Hepatocyte (in vitro differentiated cells): Measurements from ENCODE around the gene ZFYVE28. TPM values are rescaled to one million over a fixed set of nuclear protein-coding genes. Genes with fewer than 3 reads are reported as not detected.

Source experiments
- DNase-seq: peaks from one replicate; pipeline ENCODE4 v3.0.0-alpha.2; 2016; ENCODE audit warnings: low spot score
- H2AFZ ChIP-seq: fragments of 200-600 bp; sonication (generic); 2 replicates; pipeline ENCODE4 v1.6.0; 2016; ENCODE audit warnings: antibody characterized with exemption, mild to moderate bottlenecking
- H3K27ac ChIP-seq: fragments of 200-600 bp; sonication (generic); 2 replicates; pipeline ENCODE4 v1.5.1; 2016; ENCODE audit warnings: mild to moderate bottlenecking
- H3K27me3 ChIP-seq: fragments of 200-600 bp; sonication (generic); 2 replicates; pipeline ENCODE4 v1.6.1; 2016
- H3K36me3 ChIP-seq: fragments of 200-600 bp; sonication (generic); replicated peaks from 2 replicates; pipeline ENCODE4 v1.5.1; 2016; ENCODE audit warnings: low read depth; ENCODE audit not compliant: insufficient read depth
- H3K4me1 ChIP-seq: fragments of 200-600 bp; sonication (generic); 2 replicates; pipeline ENCODE4 v1.5.1; 2016; ENCODE audit warnings: mild to moderate bottlenecking, moderate library complexity; ENCODE audit not compliant: insufficient read depth
- H3K4me2 ChIP-seq: fragments of 200-600 bp; sonication (generic); 2 replicates; pipeline ENCODE4 v1.6.0; 2016
- H3K4me3 ChIP-seq: fragments of 200-600 bp; sonication (generic); 2 replicates; pipeline ENCODE4 v1.5.1; 2016; ENCODE audit warnings: mild to moderate bottlenecking
- H3K79me2 ChIP-seq: fragments of 200-600 bp; sonication (generic); 2 replicates; pipeline ENCODE4 v1.6.0; 2017; ENCODE audit warnings: mild to moderate bottlenecking
- H3K9me2 ChIP-seq: fragments of 200-600 bp; sonication (generic); replicated peaks from 2 replicates; pipeline ENCODE4 v1.6.0; 2017; ENCODE audit warnings: mild to moderate bottlenecking; ENCODE audit not compliant: insufficient read depth
- H3K9me3 ChIP-seq: fragments of 200-600 bp; sonication (generic); 2 replicates; pipeline ENCODE4 v1.5.1; 2016; ENCODE audit warnings: low read depth, mild to moderate bottlenecking
- H4K20me1 ChIP-seq: fragments of 200-600 bp; sonication (generic); 2 replicates; pipeline ENCODE4 v1.6.0; 2016; ENCODE audit warnings: mild to moderate bottlenecking; ENCODE audit not compliant: insufficient read depth, poor library complexity, severe bottlenecking
- CTCF ChIP-seq: fragments of 200-600 bp; sonication (generic); IDR thresholded peaks from 2 replicates; pipeline ENCODE4 v1.5.1; 2016; ENCODE audit warnings: antibody characterized with exemption, mild to moderate bottlenecking; ENCODE audit not compliant: poor library complexity
- EZH2 ChIP-seq: fragments of 200-600 bp; sonication (generic); IDR thresholded peaks from 2 replicates; pipeline ENCODE4 v1.6.1; 2016; ENCODE audit warnings: antibody characterized with exemption, mild to moderate bottlenecking, borderline replicate concordance
- EZH2phosphoT487 ChIP-seq: fragments of 200-600 bp; sonication (generic); IDR thresholded peaks from one replicate; pipeline ENCODE4 v1.6.1; 2018; ENCODE audit warnings: antibody characterized with exemption, mild to moderate bottlenecking, low read depth, moderate library complexity; ENCODE audit not compliant: unreplicated experiment, severe bottlenecking
- WGBS: methylation state at CpG from one replicate; pipeline ENCODE4 v1.1.6; 2016; ENCODE audit warnings: low lambda C conversion rate; ENCODE audit errors: missing lambda C conversion rate; 5-methylcytosine and 5-hydroxymethylcytosine counted together
- polyA plus RNA-seq: library from polyadenylated mRNA; unstranded; fragments of >200 nt; fragmentation: Nextera tagmentation; extraction: Ambion mirVana; gene quantifications from 2 replicates; pipeline ENCODE4 v1.2.1, GENCODE V29; 2016
- total RNA-seq: library from RNA; depleted of rRNA; stranded (reverse); fragments of >200 nt; gene quantifications from 2 replicates; pipeline ENCODE4 v1.2.3, GENCODE V29; 2014

Gene ZFYVE28
- total and polyA plus RNA-seq, 2 experiments from 2014 or later: 2.2 to 3.4 TPM

GRCh38 chr4:2451036-2451520 lies 32.6 kb upstream of the ZFYVE28 start:
- no peak for DNase-seq
- Histone ChIP-seq H2AFZ (no peak overlapping the region), H3K27ac (no peak overlapping the region), H3K4me3 (no peak overlapping the region), H3K36me3 (no peaks in the 10 kb centered on the region), H4K20me1 (no peaks in the 10 kb centered on the region), H3K4me1 (no peaks in the 10 kb centered on the region), H3K27me3 (no peaks in the 10 kb centered on the region), H3K4me2 (no peak overlapping the region), H3K9me3 (no peaks in the 10 kb centered on the region), H3K9me2 (no peaks in the 10 kb centered on the region), H3K79me2 (no peaks in the 10 kb centered on the region)
- no peak for TF ChIP-seq EZH2phosphoT487
- TF ChIP-seq CTCF: no peak
- TF ChIP-seq EZH2: no peak
- WGBS: 88% methylated on average over 10 of the region's 10 CpGs

GRCh38 chr4:2450394-2451035 lies 32.1 kb upstream of the ZFYVE28 start:
- Histone ChIP-seq H3K79me2 (no peaks in the 10 kb centered on the region), H4K20me1 (no peaks in the 10 kb centered on the region), H3K9me3 (no peaks in the 10 kb centered on the region), H3K27ac (no peak overlapping the region), H3K4me3 (no peak overlapping the region), H3K27me3 (no peaks in the 10 kb centered on the region), H2AFZ (no peak overlapping the region), H3K4me2 (no peak overlapping the region), H3K9me2 (no peaks in the 10 kb centered on the region), H3K4me1 (no peaks in the 10 kb centered on the region), H3K36me3 (no peaks in the 10 kb centered on the region)
- 90% methylated on average over 16 of the region's 16 CpGs for WGBS
- no peak for TF ChIP-seq CTCF
- TF ChIP-seq EZH2: no peak
- TF ChIP-seq EZH2phosphoT487: no peak
- no peak for DNase-seq

GRCh38 chr4:2449511-2450392 lies 31.3 kb upstream of the ZFYVE28 start:
- no peak overlapping the region for H2AFZ ChIP-seq
- no peak overlapping the region for H3K27ac ChIP-seq
- DNase-seq: no peak
- H3K9me3 ChIP-seq: no peaks in the 10 kb centered on the region
- no peaks in the 10 kb centered on the region for H3K9me2 ChIP-seq
- no peaks in the 10 kb centered on the region for H3K79me2 ChIP-seq
- no peak overlapping the region for H3K4me3 ChIP-seq
- no peak overlapping the region for H3K4me2 ChIP-seq
- TF ChIP-seq EZH2: no peak
- TF ChIP-seq CTCF: no peak
- no peak for TF ChIP-seq EZH2phosphoT487
- H4K20me1 ChIP-seq: no peaks in the 10 kb centered on the region
- H3K4me1 ChIP-seq: no peaks in the 10 kb centered on the region
- H3K27me3 ChIP-seq: no peaks in the 10 kb centered on the region
- WGBS: 93% methylated on average over 26 of the region's 27 CpGs
- no peaks in the 10 kb centered on the region for H3K36me3 ChIP-seq
